NCI-H146 (cell line): ENCODE results near the gene ZSWIM4.
"Not testable (repeated sequence)": the region's sequence is repeated elsewhere in the genome, so short reads cannot be mapped to it uniquely, and the experiment has no call there.

Source experiments
- DNase-seq: peaks from one replicate; lab custom pipeline; 2025; lab: John Stamatoyannopoulos, UW

Gene ZSWIM4

GRCh38 chr19:13794757-13795589, at the start of gene ZSWIM4:
Gene ZSWIM4, plus strand, starts transcription at chr19:13795443. Its CDS starts 206 bp downstream, at chr19:13795649.
- DNase-seq = peak; percentile 100

DNA sequence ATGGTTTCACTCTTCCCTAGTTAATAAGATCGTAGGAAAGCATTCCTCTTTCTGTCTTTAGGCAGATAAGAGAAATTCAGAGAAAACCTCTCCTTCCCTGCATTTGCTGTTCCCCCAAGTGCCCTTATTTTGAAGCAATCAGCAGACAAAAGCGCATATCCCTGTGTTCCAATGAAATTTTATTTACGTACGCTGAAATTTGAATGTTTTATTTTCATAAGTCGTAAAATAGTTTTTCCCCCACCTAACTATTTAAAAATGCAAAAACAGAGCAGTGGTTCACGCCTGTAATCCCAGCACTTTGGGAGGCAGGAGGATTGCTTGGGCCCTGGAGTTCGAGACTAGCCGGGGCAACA, 48.2 kb upstream of the ZSWIM4 start:
- no peak for DNase-seq

- DNase-seq = peak; percentile 38
Observed at GRCh38 chr19:13748169-13748828, 46.9 kb upstream of the ZSWIM4 start.

GRCh38 chr19:13751436-13751835, 43.8 kb upstream of the ZSWIM4 start:
- no peak for DNase-seq

GRCh38 chr19:13753622-13754021, 41.6 kb upstream of the ZSWIM4 start:
- not testable (repeated sequence) for DNase-seq

GRCh38 chr19:13756210-13756609, 39.0 kb upstream of the ZSWIM4 start:
- DNase-seq = no peak

DNA sequence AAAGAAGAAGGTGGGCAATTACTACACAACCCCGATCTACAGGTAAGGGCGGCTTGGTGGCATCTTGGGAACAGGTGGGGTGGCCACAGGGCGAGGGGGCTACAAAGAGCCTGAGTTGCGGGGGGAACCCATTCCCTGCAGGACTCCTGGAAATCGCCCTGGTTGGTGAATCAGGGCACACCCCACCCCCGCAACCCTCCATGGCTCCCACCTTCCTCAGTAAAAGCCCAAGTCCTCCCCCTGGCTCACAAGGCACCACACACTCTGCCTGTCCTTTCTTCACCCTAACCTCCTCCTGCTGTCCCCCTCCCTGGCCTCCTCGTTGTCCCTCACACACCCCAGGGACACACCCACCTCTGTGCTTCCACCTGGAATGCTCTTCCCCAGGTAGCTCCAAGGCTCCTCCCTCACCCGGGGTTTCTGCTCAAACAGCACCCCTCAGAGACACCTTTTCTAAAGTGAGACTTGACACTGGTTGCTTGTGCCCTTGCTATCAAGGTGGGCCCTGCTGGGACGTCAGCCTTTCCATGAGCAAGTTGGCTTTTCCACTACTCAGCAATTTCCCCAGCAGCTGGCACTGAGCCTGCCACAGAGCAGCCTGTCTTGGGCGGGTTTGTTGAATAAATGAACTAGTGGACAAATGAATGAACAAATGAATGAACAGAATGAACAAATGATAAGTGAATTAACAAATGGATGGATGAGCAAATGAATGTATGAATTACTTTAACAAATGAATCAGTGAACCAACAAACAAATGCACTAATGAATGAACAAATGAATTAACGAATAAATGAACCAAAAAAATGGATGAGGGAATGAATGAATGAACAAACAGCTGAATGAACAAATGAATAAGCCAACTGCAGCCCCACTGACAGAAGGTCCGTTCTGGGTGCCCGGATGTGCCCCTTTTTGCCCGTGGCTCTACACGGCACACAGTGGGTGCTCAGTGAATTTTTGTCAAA, 37.2 kb upstream of the ZSWIM4 start:
- no peak for DNase-seq

GRCh38 chr19:13758795-13759194, 36.4 kb upstream of the ZSWIM4 start:
- DNase-seq = no peak

GRCh38 chr19:13761423-13761822, 33.8 kb upstream of the ZSWIM4 start:
- DNase-seq = no peak

DNA sequence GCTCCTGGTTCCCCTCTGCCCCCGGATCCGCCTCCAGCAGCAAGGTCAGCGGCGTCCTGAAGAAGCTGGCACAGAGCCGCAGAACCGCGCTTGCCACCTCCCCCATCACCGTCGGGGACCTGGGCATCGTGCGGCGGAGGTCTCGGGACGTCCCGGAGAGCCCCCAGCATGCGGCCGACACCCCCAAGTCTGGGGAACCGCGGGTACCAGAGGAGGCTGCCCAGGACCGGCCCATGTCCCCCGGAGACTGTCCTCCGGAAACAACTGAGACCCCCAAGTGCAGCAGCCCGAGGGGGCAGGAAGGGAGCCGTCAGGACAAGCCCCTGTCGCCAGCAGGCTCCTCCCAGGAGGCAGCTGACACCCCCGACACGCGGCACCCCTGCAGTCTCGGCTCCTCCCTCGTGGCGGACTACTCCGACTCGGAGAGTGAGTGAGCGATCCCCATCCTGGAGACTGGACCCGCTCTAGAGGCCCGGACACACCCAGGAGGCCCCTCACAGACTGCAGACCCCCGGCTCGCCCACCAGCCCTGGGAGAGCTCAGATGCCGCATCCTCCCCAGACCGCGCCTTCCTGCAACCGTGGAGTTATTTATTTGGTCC, 32.5 kb upstream of the ZSWIM4 start:
- DNase-seq = no peak

- no peak for DNase-seq
Observed at GRCh38 chr19:13763265-13763664, 32.0 kb upstream of the ZSWIM4 start.

DNA sequence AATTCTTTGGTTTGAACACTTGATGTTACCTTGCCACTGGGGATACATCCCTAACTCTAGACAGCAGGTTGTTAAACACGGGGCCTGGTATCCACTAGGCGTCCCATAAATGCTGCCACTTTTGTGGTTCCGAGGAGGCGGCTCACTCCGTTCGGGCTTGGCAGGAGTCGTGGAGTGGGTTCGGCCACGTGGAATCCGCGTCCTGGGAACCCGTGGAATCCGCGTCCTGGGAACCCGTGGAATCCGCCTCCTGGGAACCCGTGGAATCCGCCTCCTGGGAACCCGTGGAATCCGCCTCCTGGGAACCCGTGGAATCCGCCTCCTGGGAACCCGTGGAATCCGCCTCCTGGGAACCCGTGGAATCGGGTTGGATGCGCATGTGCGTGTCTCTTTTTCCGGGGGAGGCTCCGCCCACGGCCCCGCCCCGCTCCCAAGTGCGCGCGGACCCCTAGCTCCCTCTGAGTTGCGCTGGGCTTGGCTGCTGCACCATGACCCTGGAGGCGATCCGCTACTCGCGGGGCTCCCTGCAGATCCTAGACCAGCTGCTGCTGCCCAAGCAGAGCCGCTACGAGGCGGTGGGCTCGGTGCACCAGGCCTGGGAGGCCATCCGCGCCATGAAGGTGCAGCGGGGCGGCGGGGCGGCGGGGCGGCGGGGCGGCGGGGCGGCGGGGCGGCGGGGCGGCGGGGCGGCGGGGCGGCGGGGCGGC, 31.0 kb upstream of the ZSWIM4 start, which contains the start of gene MRI1:
MRI1 (plus strand) TSS at position 422 of the 707 bp plus-strand sequence; CDS start at position 489, 67 bp downstream.
- peak; percentile 87 for DNase-seq

GRCh38 chr19:13764821-13765394, 30.3 kb upstream of the ZSWIM4 start:
- DNase-seq = peak; percentile 53

DNA sequence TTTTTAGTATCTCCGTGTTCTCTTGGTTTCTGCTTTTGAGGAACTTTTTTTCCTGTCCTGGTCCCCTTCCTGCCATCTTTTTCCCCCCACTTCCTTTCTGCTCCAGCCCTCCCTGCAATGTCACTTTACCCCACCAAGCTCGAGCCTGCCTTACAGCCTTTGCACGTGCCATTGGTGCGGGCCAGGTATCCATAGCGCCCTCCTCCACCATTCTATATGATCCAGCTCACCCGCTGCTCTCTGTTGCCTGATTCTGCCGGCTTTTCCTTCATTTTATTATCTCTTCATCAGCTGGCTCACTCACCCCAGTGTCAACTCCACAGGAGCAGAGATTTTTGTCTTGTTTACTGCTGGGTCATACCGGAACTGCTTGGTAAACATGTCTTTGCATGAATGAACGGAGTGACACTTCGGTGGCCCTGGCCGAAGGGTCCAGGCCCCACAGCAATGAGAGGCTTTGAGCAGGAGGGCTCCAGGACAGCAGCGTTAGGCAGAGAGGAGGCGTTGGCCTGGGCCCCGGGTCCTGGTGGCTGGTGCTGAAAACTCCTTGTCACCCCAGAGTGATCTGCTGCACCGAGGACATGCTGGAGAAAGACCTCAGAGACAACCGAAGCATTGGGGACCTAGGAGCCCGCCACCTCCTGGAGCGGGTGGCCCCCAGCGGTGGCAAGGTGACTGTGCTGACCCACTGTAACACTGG, 29.7 kb upstream of the ZSWIM4 start:
- DNase-seq = no peak

- DNase-seq = no peak
Observed at GRCh38 chr19:13766095-13766481, 29.2 kb upstream of the ZSWIM4 start.

GRCh38 chr19:13768510-13768909, 26.7 kb upstream of the ZSWIM4 start:
- DNase-seq = no peak

GRCh38 chr19:13770013-13770635, 25.1 kb upstream of the ZSWIM4 start:
- DNase-seq = no peak

GRCh38 chr19:13774217-13775191, 20.7 kb upstream of the ZSWIM4 start, which contains the start of gene C19orf53:
Gene C19orf53, plus strand, starts transcription at chr19:13774456. Its CDS starts 22 bp downstream, at chr19:13774478.
- DNase-seq = peak; percentile 92
